Adrenal gland (tissue), 5 donors: ENCODE data around the gene CADM4.
A peak's percentile ranks its signal among the peaks of the same experiment; 100 is the strongest.

Experiments used
- POLR2A ChIP-seq, 2 donors: fragments of 450-650 bp; IDR thresholded peaks; one replicate each; pipeline ENCODE4 v1.6.1; 2017; ENCODE audit warnings: antibody characterized with exemption in 2 of 2, mild to moderate bottlenecking in 2 of 2, moderate library complexity in 1 of 2
- TF ChIP-seq, protein P1 (sequence below), 6 experiments: fragments of 450-650 bp in 4 of 6; fragments of 200-600 bp in 2 of 6; sonication (generic) in 1 of 6; IDR thresholded peaks; 1 replicate in 5 of 6; 2 replicates in 1 of 6; pipeline versions ENCODE4 v1.5.1 to v1.8.0; 2016 to 2021; ENCODE audit warnings: antibody characterized with exemption in 6 of 6, mild to moderate bottlenecking in 2 of 6, moderate library complexity in 1 of 6
- donor health status: DM: no; HTN: no; CAD: no.

DNA sequence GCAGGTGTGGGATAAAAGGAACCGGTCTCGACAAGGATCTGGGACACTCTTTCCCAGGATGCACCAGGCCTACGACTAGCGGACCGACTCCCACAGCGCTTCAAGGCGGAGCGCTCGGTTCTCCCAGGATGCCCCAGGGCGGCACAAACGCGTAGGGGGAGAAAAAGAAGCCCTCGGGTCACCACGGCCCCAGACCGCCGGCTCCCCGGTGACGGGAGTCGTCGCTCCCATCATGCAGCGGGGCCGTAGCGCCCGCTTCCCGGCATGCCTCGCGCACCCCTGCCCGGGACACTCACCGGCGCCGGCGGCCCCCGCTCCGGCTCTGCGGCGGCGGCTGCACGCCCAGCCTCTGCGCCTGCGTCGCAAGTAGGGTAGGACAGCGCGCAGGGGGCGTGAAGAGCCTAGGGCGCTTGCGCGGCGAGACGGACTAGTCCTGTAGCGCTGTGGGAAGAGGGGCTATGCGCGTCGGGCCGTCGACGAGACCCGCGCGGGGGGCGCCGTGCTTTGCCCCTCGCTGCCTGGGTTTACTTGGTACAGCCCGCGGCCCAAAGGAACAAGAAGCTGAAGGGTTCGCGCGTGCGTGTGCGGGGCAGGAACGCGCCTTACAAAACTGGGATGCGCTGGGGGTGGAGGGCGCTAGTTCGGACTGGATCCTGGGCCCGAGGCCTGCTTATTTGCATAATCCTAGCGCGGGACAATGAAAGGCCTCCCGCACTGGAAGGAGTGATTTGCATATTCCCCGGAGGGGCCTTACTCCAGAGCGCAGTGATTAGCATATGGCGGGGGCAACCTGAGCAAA, 20.2 kb downstream of the CADM4 start, which contains the start of gene ZNF428:
- TF ChIP-seq, protein P1, sequence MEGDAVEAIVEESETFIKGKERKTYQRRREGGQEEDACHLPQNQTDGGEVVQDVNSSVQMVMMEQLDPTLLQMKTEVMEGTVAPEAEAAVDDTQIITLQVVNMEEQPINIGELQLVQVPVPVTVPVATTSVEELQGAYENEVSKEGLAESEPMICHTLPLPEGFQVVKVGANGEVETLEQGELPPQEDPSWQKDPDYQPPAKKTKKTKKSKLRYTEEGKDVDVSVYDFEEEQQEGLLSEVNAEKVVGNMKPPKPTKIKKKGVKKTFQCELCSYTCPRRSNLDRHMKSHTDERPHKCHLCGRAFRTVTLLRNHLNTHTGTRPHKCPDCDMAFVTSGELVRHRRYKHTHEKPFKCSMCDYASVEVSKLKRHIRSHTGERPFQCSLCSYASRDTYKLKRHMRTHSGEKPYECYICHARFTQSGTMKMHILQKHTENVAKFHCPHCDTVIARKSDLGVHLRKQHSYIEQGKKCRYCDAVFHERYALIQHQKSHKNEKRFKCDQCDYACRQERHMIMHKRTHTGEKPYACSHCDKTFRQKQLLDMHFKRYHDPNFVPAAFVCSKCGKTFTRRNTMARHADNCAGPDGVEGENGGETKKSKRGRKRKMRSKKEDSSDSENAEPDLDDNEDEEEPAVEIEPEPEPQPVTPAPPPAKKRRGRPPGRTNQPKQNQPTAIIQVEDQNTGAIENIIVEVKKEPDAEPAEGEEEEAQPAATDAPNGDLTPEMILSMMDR (IDR thresholded peaks at IDR 0.05) = no peak
- TF ChIP-seq POLR2A (IDR thresholded peaks at IDR 0.05) = peak; percentile 68 to 82
